ENCODE measurements around the gene WNT4.

WNT4 gene

GRCh38 chr1:22128392-22128791 lies 14.5 kb downstream of the WNT4 start:
- DNase-seq = no peak

- no peak for DNase-seq
Measured at GRCh38 chr1:22127731-22128130, 15.2 kb downstream of the WNT4 start.

- no peak for DNase-seq
Measured at GRCh38 chr1:22127248-22127647, 15.6 kb downstream of the WNT4 start.

- DNase-seq = no peak
Measured at GRCh38 chr1:22126531-22126930, 16.4 kb downstream of the WNT4 start.

- DNase-seq = no peak
Measured at GRCh38 chr1:22124592-22125229, 18.2 kb downstream of the WNT4 start.

GRCh38 chr1:22123901-22124404 lies 18.9 kb downstream of the WNT4 start:
- no peak for DNase-seq

- DNase-seq = no peak
Measured at GRCh38 chr1:22123071-22123390, 19.9 kb downstream of the WNT4 start.

- no peak for DNase-seq
Measured at GRCh38 chr1:22122273-22123070, 20.4 kb downstream of the WNT4 start.

GRCh38 chr1:22121421-22121911 lies 21.4 kb downstream of the WNT4 start:
- DNase-seq = no peak

GRCh38 chr1:22120469-22120790 lies 22.5 kb downstream of the WNT4 start:
- no peak for DNase-seq

- no peak for DNase-seq
Measured at GRCh38 chr1:22119626-22120468, 23.1 kb downstream of the WNT4 start.

- DNase-seq = no peak
Measured at GRCh38 chr1:22118291-22118992, 24.5 kb downstream of the WNT4 start.

- no peak for DNase-seq
Measured at GRCh38 chr1:22117851-22118250, 25.0 kb downstream of the WNT4 start.

- no peak for DNase-seq
Measured at GRCh38 chr1:22117238-22117637, 25.7 kb downstream of the WNT4 start.

GRCh38 chr1:22115286-22115685 lies 27.6 kb downstream of the WNT4 start:
- no peak for DNase-seq

- DNase-seq = peak; percentile 15
Measured at GRCh38 chr1:22114083-22115012, 28.5 kb downstream of the WNT4 start.

GRCh38 chr1:22112554-22112953 lies 30.3 kb downstream of the WNT4 start:
- peak; percentile 13 for DNase-seq

- DNase-seq = peak; percentile 6
Measured at GRCh38 chr1:22111620-22112019, 31.3 kb downstream of the WNT4 start.

- no peak for DNase-seq
Measured at GRCh38 chr1:22111115-22111514, 31.8 kb downstream of the WNT4 start.

- DNase-seq = no peak
Measured at GRCh38 chr1:22110016-22110415, 32.9 kb downstream of the WNT4 start.

- DNase-seq = no peak
Measured at GRCh38 chr1:22108339-22109105, 34.4 kb downstream of the WNT4 start.

All from activated T-cell treated with anti-CD3 and anti-CD28 coated beads, Interleukin-2, amount 50 U/mL, for 1 hour (primary cell).